Gastrocnemius medialis (tissue), 4 donors: ENCODE measurements around the gene PRPS1.

ENCODE experiments used
- POLR2A ChIP-seq, 2 donors: fragments of 450-650 bp; IDR thresholded peaks; one replicate each; pipeline ENCODE4 v1.6.1; 2017; ENCODE audit warnings: antibody characterized with exemption in 2 of 2, mild to moderate bottlenecking in 2 of 2, moderate library complexity in 2 of 2
- TF ChIP-seq, protein P1 (sequence below), 5 experiments: fragments of 450-650 bp in 3 of 5; fragments of 200-600 bp in 2 of 5; sonication (generic) in 2 of 5; IDR thresholded peaks in 4 of 5; conservative IDR thresholded peaks in 1 of 5; 1 replicate in 4 of 5; 2 replicates in 1 of 5; pipeline ENCODE4 v1.5.1; 2016 to 2019; ENCODE audit warnings: antibody characterized with exemption in 5 of 5, mild to moderate bottlenecking in 3 of 5, moderate library complexity in 3 of 5

DNA sequence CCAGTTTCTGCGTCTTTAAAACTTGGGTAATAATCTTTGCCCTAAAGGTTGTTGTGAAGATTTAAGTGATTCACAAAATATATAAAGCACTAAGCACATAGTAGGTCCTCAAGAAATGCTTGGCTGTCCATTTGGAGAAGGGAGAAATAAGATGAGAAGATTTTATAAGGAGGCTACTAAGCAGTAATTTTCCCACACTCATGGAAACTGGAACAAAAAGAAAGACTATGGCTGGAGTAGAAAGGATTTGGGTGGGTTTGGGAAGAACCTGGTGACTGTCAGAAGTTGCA, 47.0 kb downstream of the PRPS1 start:
- TF ChIP-seq, protein P1, sequence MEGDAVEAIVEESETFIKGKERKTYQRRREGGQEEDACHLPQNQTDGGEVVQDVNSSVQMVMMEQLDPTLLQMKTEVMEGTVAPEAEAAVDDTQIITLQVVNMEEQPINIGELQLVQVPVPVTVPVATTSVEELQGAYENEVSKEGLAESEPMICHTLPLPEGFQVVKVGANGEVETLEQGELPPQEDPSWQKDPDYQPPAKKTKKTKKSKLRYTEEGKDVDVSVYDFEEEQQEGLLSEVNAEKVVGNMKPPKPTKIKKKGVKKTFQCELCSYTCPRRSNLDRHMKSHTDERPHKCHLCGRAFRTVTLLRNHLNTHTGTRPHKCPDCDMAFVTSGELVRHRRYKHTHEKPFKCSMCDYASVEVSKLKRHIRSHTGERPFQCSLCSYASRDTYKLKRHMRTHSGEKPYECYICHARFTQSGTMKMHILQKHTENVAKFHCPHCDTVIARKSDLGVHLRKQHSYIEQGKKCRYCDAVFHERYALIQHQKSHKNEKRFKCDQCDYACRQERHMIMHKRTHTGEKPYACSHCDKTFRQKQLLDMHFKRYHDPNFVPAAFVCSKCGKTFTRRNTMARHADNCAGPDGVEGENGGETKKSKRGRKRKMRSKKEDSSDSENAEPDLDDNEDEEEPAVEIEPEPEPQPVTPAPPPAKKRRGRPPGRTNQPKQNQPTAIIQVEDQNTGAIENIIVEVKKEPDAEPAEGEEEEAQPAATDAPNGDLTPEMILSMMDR (IDR thresholded peaks at IDR 0.05 in 4 of 5, conservative IDR thresholded peaks at IDR 0.05 in 1 of 5) = no peak
- no peak for TF ChIP-seq POLR2A (IDR thresholded peaks at IDR 0.05)
